ENCODE data around the gene DMAC2.
A peak's percentile ranks its signal among the peaks of the same experiment; 100 is the strongest.
"Not testable (repeated sequence)": the region's sequence is repeated elsewhere in the genome, so short reads cannot be mapped to it uniquely, and the experiment has no call there.

The DMAC2 gene

DNA sequence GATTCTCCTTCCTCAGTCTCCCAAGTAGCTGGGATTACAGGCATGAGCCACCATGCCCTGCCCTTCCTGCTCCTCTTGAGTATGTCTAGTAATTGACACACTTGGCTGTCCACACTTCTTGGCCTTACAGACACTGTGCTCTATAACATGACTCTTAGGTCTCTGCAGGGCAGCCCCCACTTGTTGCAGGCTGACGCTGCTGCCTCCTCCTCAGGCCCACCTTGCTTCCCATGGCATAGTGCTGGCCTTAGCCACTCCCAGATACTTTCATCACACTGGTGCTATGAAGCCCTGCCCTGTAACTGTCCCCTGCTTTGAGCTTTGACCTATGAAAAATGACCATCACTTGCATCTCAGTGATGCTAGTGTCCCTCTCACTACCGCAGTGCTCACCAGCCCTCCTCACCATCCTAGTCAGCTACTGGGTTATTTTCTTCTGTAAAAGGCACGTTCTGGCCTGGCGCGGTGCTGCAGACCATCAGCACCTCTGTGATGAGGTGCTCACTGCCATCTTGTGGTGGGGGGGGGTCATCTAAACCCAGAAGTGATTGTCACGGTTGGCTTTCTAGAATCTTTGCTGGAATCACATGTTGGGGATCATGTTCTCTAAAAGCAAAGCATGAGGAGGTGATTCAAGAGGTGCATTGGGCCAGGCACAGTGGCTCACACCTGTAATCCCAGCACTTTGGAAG lies 13.0 kb upstream of the DMAC2 start:
- Mint-ChIP-seq H3K36me3 (no peaks in the 10 kb centered on the region), H3K27ac (no peak overlapping the region), H3K4me1 (peaks cover 46% of the 10 kb centered on the region), H3K9me3 (no peaks in the 10 kb centered on the region), H3K27me3 (peaks cover 18% of the 10 kb centered on the region), H3K4me3 (no peak overlapping the region)
- DNase-seq = no peak
- CTCF ChIA-PET = interaction anchor here (1.0 kb wide), 1 partner anchor 145 kb away, joined by 3 read pairs; no protein-coding TSS in a partner anchor

DNA sequence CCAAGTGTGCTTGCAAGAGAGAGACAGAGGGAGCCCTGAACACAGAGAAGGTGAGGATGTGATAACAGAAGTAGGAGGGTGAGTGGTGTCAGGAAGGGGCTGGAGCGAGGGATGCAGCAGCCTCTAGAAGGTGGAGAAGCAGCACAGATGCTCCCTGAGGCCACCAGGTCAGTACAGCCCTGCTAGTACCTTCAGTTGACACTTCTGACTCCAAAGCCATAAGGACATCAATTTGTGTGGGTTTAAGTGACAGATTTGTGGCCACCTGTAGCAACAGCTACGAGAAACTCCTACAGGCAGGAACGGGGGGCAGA lies 10.1 kb upstream of the DMAC2 start:
- CTCF ChIA-PET = interaction anchor here (0.7 to 7.3 kb wide), 17 partner anchors 9 to 147 kb away, joined by 3 to 107 read pairs (median 5); partner anchors contain the start of genes CEACAM21 and DMAC2
- H3K36me3 Mint-ChIP-seq = no peaks in the 10 kb centered on the region
- H3K9me3 Mint-ChIP-seq = no peaks in the 10 kb centered on the region
- peaks cover 39% of the 10 kb centered on the region for H3K27me3 Mint-ChIP-seq
- H3K4me1 Mint-ChIP-seq = peaks cover 32% of the 10 kb centered on the region
- DNase-seq = no peak
- no peak overlapping the region for H3K4me3 Mint-ChIP-seq
- no peak overlapping the region for H3K27ac Mint-ChIP-seq

DNA sequence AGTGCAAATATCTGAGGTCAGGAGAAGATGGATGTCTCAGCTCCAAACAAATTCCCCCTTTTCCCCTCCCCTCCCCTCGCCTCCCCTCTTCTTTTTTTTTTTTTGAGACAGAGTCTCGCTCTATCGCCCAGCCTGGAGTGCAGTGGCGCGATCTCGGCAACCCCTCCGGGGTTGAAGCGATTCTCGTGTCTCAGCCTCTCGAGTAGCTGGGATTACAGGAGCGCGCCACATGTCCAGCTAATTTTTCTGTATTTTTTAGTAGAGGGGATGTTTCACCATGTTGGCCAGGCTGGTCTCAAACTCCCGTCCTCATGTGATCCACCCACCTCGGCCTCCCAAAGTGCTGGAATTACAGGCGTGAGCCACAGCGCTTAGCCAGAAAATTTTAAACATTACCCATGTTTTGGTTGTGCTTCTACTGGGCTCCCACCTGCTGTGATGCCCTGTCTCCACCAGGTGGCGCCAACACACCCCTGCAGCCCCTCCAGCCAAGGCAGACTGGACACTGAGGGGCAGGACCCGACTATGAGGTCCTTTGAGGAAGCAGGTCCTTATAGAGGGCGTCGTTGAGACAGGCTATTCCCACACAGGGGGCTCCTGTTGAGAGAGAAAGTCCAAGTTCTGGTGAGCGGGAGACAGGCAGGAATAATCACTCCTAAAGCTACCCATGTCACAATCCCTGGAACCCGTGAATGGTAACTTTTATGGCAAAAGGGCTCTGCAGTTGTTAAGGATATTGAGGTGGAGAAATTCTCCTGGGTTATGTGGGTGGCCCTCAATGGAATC lies 9.6 kb upstream of the DMAC2 start:
- Mint-ChIP-seq H3K27ac (no peak overlapping the region), H3K4me1 (peaks cover 30% of the 10 kb centered on the region), H3K36me3 (no peaks in the 10 kb centered on the region), H3K9me3 (no peaks in the 10 kb centered on the region), H3K4me3 (peak overlapping the region; percentile 59), H3K27me3 (peaks cover 40% of the 10 kb centered on the region)
- CTCF ChIA-PET = interaction anchor here (0.7 to 7.3 kb wide), 26 partner anchors 7 to 245 kb away, joined by 3 to 107 read pairs (median 5); partner anchors contain the start of genes B3GNT8, CEACAM21 and DMAC2
- peak; percentile 80 for DNase-seq

- CTCF ChIA-PET = interaction anchor here (0.6 to 7.3 kb wide), 14 partner anchors 8 to 750 kb away, joined by 3 to 107 read pairs (median 9); partner anchors contain the start of gene DMAC2
- no peak for DNase-seq
- H3K4me1 Mint-ChIP-seq = peaks cover 32% of the 10 kb centered on the region
- H3K4me3 Mint-ChIP-seq = peak overlapping the region; percentile 27
- no peak overlapping the region for H3K27ac Mint-ChIP-seq
- H3K36me3 Mint-ChIP-seq = no peaks in the 10 kb centered on the region
- no peaks in the 10 kb centered on the region for H3K9me3 Mint-ChIP-seq
- peaks cover 53% of the 10 kb centered on the region for H3K27me3 Mint-ChIP-seq
Measured at GRCh38 chr19:41447732-41448332, 8.1 kb upstream of the DMAC2 start.

DNA sequence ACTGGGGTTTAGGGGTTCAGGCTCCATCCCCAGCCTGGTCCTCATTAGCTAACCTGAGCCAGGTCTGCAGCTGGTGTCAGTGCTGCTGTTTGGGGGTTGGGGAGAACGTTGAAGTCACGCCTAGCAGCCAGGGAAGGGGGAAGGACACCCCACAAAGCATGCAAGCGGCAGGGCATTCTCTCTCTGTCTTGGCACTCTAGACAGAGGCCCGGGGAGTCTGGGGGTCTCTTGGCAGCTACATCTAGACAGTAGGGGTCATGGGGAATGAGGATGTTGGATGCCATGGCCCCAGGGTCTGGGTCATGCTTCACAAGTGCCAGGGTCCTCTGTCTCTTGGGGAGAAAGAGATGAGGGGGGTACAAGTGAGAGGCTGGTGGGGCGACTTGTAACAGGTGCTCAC lies 5.9 kb upstream of the DMAC2 start:
- H3K9me3 Mint-ChIP-seq = no peaks in the 10 kb centered on the region
- no peak for DNase-seq
- CTCF ChIA-PET = interaction anchor here (6.9 to 7.3 kb wide), 2 partner anchors 92 to 124 kb away, joined by 80 to 107 read pairs; no protein-coding TSS in a partner anchor
- H3K27me3 Mint-ChIP-seq = peaks cover 53% of the 10 kb centered on the region
- H3K4me1 Mint-ChIP-seq = peaks cover 42% of the 10 kb centered on the region
- no peak overlapping the region for H3K27ac Mint-ChIP-seq
- no peak overlapping the region for H3K4me3 Mint-ChIP-seq
- H3K36me3 Mint-ChIP-seq = no peaks in the 10 kb centered on the region

- CTCF ChIA-PET = interaction anchor here (0.9 kb wide), 1 partner anchor 128 kb away, joined by 3 read pairs; no protein-coding TSS in a partner anchor
- no peak overlapping the region for H3K4me3 Mint-ChIP-seq
- peaks cover 43% of the 10 kb centered on the region for H3K27me3 Mint-ChIP-seq
- no peak for DNase-seq
- peaks cover 38% of the 10 kb centered on the region for H3K4me1 Mint-ChIP-seq
- H3K27ac Mint-ChIP-seq = no peak overlapping the region
- no peaks in the 10 kb centered on the region for H3K36me3 Mint-ChIP-seq
- H3K9me3 Mint-ChIP-seq = no peaks in the 10 kb centered on the region
Measured at GRCh38 chr19:41443813-41444455, 4.2 kb upstream of the DMAC2 start.

GRCh38 chr19:41442473-41443355 lies 3.0 kb upstream of the DMAC2 start, which contains the start of gene ERICH4:
Gene ERICH4, plus strand, starts transcription at chr19:41443156. Its CDS starts 14 bp downstream, at chr19:41443170.
- Mint-ChIP-seq H3K27me3 (peaks cover 35% of the 10 kb centered on the region), H3K4me3 (no peak within 1 kb of the TSS), H3K9me3 (no peaks in the 10 kb centered on the region), H3K4me1 (peaks cover 32% of the 10 kb centered on the region), H3K27ac (peak within 1 kb of the TSS; percentile 58), H3K36me3 (peaks cover 5% of the 10 kb centered on the region)
- no peak for DNase-seq
- CTCF ChIA-PET = interaction anchor here (0.9 to 1.4 kb wide), 2 partner anchors 129 to 154 kb away, joined by 3 read pairs; no protein-coding TSS in a partner anchor

GRCh38 chr19:41441321-41441945 lies 1.7 kb upstream of the DMAC2 start:
- no peak overlapping the region for H3K27ac Mint-ChIP-seq
- peaks cover 22% of the 10 kb centered on the region for H3K27me3 Mint-ChIP-seq
- H3K9me3 Mint-ChIP-seq = no peaks in the 10 kb centered on the region
- no peak for DNase-seq
- peaks cover 10% of the 10 kb centered on the region for H3K36me3 Mint-ChIP-seq
- peaks cover 31% of the 10 kb centered on the region for H3K4me1 Mint-ChIP-seq
- CTCF ChIA-PET = no interaction called here
- no peak overlapping the region for H3K4me3 Mint-ChIP-seq

- Mint-ChIP-seq H3K4me1 (peaks cover 24% of the 10 kb centered on the region), H3K4me3 (peak overlapping the region; percentile 57), H3K27me3 (peaks cover under 1% of the 10 kb centered on the region), H3K9me3 (no peaks in the 10 kb centered on the region), H3K27ac (no peak overlapping the region), H3K36me3 (peaks cover 18% of the 10 kb centered on the region)
- CTCF ChIA-PET = interaction anchor here (3.1 to 3.3 kb wide), 2 partner anchors 9 to 11 kb away, joined by 10 to 22 read pairs; no protein-coding TSS in a partner anchor
- no peak for DNase-seq
Measured at GRCh38 chr19:41437944-41438574, 1.7 kb downstream of the DMAC2 start.

- no peak overlapping the region for H3K4me3 Mint-ChIP-seq
- peak overlapping the region; percentile 6 for H3K27ac Mint-ChIP-seq
- H3K27me3 Mint-ChIP-seq = no peaks in the 10 kb centered on the region
- no peak for DNase-seq
- CTCF ChIA-PET = interaction anchor here (0.7 to 1.6 kb wide), 3 partner anchors 13 to 134 kb away, joined by 3 to 5 read pairs (median 5); no protein-coding TSS in a partner anchor
- peaks cover 29% of the 10 kb centered on the region for H3K36me3 Mint-ChIP-seq
- peaks cover 24% of the 10 kb centered on the region for H3K4me1 Mint-ChIP-seq
- H3K9me3 Mint-ChIP-seq = no peaks in the 10 kb centered on the region
Measured at GRCh38 chr19:41436674-41436951, 3.1 kb downstream of the DMAC2 start.

GRCh38 chr19:41435936-41436673 lies 3.6 kb downstream of the DMAC2 start:
- H3K4me3 Mint-ChIP-seq = no peak overlapping the region
- no peak for DNase-seq
- peaks cover 21% of the 10 kb centered on the region for H3K4me1 Mint-ChIP-seq
- no peaks in the 10 kb centered on the region for H3K9me3 Mint-ChIP-seq
- H3K27ac Mint-ChIP-seq = no peak overlapping the region
- CTCF ChIA-PET = interaction anchor here (0.7 to 1.6 kb wide), 6 partner anchors 12 to 134 kb away, joined by 3 to 5 read pairs (median 4); no protein-coding TSS in a partner anchor
- H3K27me3 Mint-ChIP-seq = no peaks in the 10 kb centered on the region
- peaks cover 31% of the 10 kb centered on the region for H3K36me3 Mint-ChIP-seq

GRCh38 chr19:41435376-41435775 lies 4.3 kb downstream of the DMAC2 start:
- DNase-seq, H3K9me3 Mint-ChIP-seq, H3K27ac Mint-ChIP-seq, H3K27me3 Mint-ChIP-seq, H3K4me3 Mint-ChIP-seq: not testable (repeated sequence)
- peaks cover 14% of the 10 kb centered on the region for H3K4me1 Mint-ChIP-seq
- peaks cover 33% of the 10 kb centered on the region for H3K36me3 Mint-ChIP-seq
- CTCF ChIA-PET = interaction anchor here (0.9 to 1.6 kb wide), 4 partner anchors 13 to 101 kb away, joined by 3 to 5 read pairs (median 4); no protein-coding TSS in a partner anchor

Data from activated naive CD4-positive, alpha-beta T cell treated with anti-CD3 and anti-CD28 coated beads, Interleukin-2, amount 10 ng/mL, durations not matched to agents 7 days and 5 days (primary cell).